GM23248 (cell line): ENCODE measurements around the gene SLC22A25. TPM values are rescaled to one million over a fixed set of nuclear protein-coding genes. Genes with fewer than 3 reads are reported as not detected.

Experiments used
- DNase-seq: peaks from one replicate; pipeline ENCODE4 v3.0.0-alpha.2; 2015
- H2AFZ ChIP-seq: fragments of 200-600 bp; sonication (generic); 2 replicates; pipeline ENCODE4 v1.6.1; 2016; ENCODE audit warnings: antibody characterized with exemption
- H3F3A ChIP-seq: fragments of 200-600 bp; sonication (generic); 2 replicates; pipeline ENCODE4 v1.6.1; 2016; ENCODE audit warnings: mild to moderate bottlenecking, antibody characterized with exemption, mixed run types; ENCODE audit not compliant: insufficient read depth
- H3K27ac ChIP-seq: fragments of 200-600 bp; sonication (generic); 2 replicates; pipeline ENCODE4 v1.5.1; 2016; ENCODE audit warnings: mild to moderate bottlenecking
- H3K27me3 ChIP-seq: fragments of 200-600 bp; sonication (generic); replicated peaks from 2 replicates; pipeline ENCODE4 v1.6.1; 2016; ENCODE audit warnings: mild to moderate bottlenecking; ENCODE audit not compliant: insufficient read depth
- H3K36me3 ChIP-seq: fragments of 200-600 bp; sonication (generic); 2 replicates; pipeline ENCODE4 v1.6.1; 2016; ENCODE audit warnings: low read depth, mild to moderate bottlenecking
- H3K4me1 ChIP-seq: fragments of 200-600 bp; sonication (generic); 2 replicates; pipeline ENCODE4 v1.6.1; 2016; ENCODE audit warnings: mild to moderate bottlenecking; ENCODE audit not compliant: insufficient read depth
- H3K4me2 ChIP-seq: fragments of 200-600 bp; sonication (generic); one replicate; pipeline ENCODE4 v1.6.1; 2016; ENCODE audit warnings: mild to moderate bottlenecking; ENCODE audit not compliant: unreplicated experiment
- H3K4me3 ChIP-seq: fragments of 200-600 bp; sonication (generic); 2 replicates; pipeline ENCODE4 v1.5.1; 2016; ENCODE audit warnings: mild to moderate bottlenecking
- H3K79me2 ChIP-seq: fragments of 200-600 bp; sonication (generic); 2 replicates; pipeline ENCODE4 v1.6.1; 2016; ENCODE audit warnings: mild to moderate bottlenecking; ENCODE audit not compliant: insufficient read depth
- H3K9ac ChIP-seq: fragments of 200-600 bp; sonication (generic); 2 replicates; pipeline ENCODE4 v1.6.1; 2016; ENCODE audit warnings: mild to moderate bottlenecking
- H3K9me2 ChIP-seq: fragments of 200-600 bp; sonication (generic); 2 replicates; pipeline ENCODE4 v1.6.1; 2016; ENCODE audit warnings: mixed run types, mild to moderate bottlenecking, moderate library complexity; ENCODE audit not compliant: insufficient read depth
- H3K9me3 ChIP-seq: fragments of 200-600 bp; sonication (generic); one replicate; pipeline ENCODE4 v1.6.1; 2017; ENCODE audit warnings: low read depth
- H4K20me1 ChIP-seq: fragments of 200-600 bp; sonication (generic); 2 replicates; pipeline ENCODE4 v1.6.0; 2016; ENCODE audit not compliant: insufficient read depth
- EZH2 ChIP-seq: fragments of 200-600 bp; sonication (generic); IDR thresholded peaks from 2 replicates; pipeline ENCODE4 v1.6.1; 2018; ENCODE audit warnings: antibody characterized with exemption, mild to moderate bottlenecking; ENCODE audit not compliant: insufficient read depth, poor library complexity, severe bottlenecking
- EZH2phosphoT487 ChIP-seq: fragments of 200-600 bp; sonication (generic); IDR thresholded peaks from 2 replicates; pipeline ENCODE4 v1.6.1; 2018; ENCODE audit warnings: antibody characterized with exemption, moderate library complexity, mild to moderate bottlenecking, low read depth; ENCODE audit not compliant: insufficient read depth
- WGBS, 2 experiments: methylation state at CpG; one replicate each; pipeline ENCODE4 v1.1.6; 2015 to 2017; ENCODE audit warnings: low lambda C conversion rate in 2 of 2, low coverage in 1 of 2; ENCODE audit errors: missing lambda C conversion rate in 2 of 2; 5-methylcytosine and 5-hydroxymethylcytosine counted together
- in situ Hi-C: fragments of 300-500 bp; cut with MboI; formaldehyde crosslinking; loops from 2 replicates; pipeline ENCODE4 v1.15.0; 2020
- polyA plus RNA-seq: library from polyadenylated mRNA; unstranded; fragments of >200 nt; fragmentation: Nextera tagmentation; extraction: Ambion mirVana; gene quantifications from 2 replicates; pipeline ENCODE4 v1.2.1, GENCODE V29; 2016
- total RNA-seq: library from RNA; depleted of rRNA; stranded (reverse); fragments of >200 nt; shearing (Covaris generic); gene quantifications from 2 replicates; pipeline ENCODE4 v1.2.3, GENCODE V29; 2014

SLC22A25 gene
- total and polyA plus RNA-seq, 2 experiments from 2014 or later, result not detected

DNA sequence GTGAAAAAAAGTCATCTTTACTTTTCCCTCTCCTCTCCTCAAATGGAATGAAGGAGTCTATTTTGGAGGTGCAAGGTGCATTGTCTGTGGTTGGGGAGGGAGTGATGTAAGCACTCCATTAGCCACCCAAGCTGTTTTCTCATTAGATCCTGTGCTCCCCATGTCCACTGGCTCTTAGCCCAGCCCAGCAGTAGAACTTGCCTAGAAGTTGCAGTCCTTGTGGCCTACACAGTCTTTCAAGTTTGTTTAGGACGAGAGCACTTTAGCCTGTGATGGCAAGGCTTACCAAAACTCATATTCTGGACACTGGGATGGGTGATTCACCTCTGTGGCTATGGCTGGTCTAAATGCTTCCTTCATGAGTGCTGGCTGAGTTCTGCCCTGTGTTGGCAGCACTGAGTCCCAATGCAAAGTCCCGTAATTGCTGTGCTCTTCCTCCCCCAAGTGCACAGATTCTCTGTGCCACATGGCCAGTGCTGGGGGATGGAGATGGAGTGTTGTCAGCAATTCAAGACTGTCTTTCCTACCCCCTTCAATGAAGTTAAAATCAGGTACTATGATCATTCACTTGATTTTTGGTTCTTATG lies 15.8 kb downstream of the SLC22A25 start:
- peak; percentile 7 for DNase-seq
- Histone ChIP-seq H3F3A (no peaks in the 10 kb centered on the region), H4K20me1 (no peaks in the 10 kb centered on the region), H3K79me2 (no peaks in the 10 kb centered on the region), H3K9me2 (no peaks in the 10 kb centered on the region), H3K27me3 (no peaks in the 10 kb centered on the region), H2AFZ (no peak overlapping the region), H3K9me3 (no peaks in the 10 kb centered on the region), H3K4me1 (no peaks in the 10 kb centered on the region), H3K4me3 (no peak overlapping the region), H3K4me2 (no peak overlapping the region), H3K36me3 (no peaks in the 10 kb centered on the region), H3K27ac (no peak overlapping the region), H3K9ac (no peak overlapping the region)
- WGBS, 2 experiments, result 8 to 13% methylated on average over 2 of the region's 2 CpGs
- TF ChIP-seq EZH2phosphoT487 (no peak), EZH2 (no peak)
- in situ Hi-C loops, result loop anchor here (10.0 kb wide), 1 partner anchor 193 kb away; no protein-coding TSS in a partner anchor

DNA sequence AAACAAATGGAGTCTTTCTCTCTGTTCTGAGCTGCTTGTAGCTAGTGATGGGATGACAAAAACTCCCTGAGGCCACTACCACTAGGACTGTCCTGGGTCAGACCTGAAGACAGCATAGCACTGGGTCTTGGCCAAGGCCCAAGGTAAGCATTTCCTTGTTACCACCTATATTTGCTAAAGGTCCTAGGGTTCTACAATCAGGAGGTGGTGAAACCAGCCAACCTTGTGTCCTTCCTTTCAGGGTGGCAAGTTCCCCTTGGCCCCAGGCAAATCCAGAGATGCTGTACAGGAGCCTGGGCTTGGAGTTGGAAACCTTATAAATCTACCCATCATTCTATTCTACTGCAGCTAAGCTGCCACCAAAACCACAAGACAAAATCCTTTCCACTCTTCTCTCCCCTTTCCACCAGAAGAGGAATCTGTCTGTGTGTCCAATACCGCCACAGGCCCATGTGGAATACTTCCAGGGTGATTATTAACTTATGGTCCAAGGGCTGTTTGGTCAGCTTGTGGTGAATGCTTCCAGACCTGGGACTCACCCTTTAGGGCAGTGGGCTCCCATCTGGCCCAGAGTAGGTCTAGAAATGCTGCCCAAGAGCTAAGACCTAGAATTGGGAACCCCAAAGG lies 16.8 kb downstream of the SLC22A25 start:
- WGBS, 2 experiments, result 13 to 28% methylated on average over 1 of the region's 1 CpG
- no peak overlapping the region for H3K27ac ChIP-seq
- H3K4me2 ChIP-seq, result no peak overlapping the region
- H3K27me3 ChIP-seq, result no peaks in the 10 kb centered on the region
- no peaks in the 10 kb centered on the region for H3K4me1 ChIP-seq
- H3K4me3 ChIP-seq, result no peak overlapping the region
- no peaks in the 10 kb centered on the region for H3K79me2 ChIP-seq
- in situ Hi-C loops, result loop anchor here (10.0 kb wide), 1 partner anchor 192 kb away; no protein-coding TSS in a partner anchor
- H3K9ac ChIP-seq, result no peak overlapping the region
- no peaks in the 10 kb centered on the region for H3K9me3 ChIP-seq
- no peaks in the 10 kb centered on the region for H4K20me1 ChIP-seq
- no peak overlapping the region for H2AFZ ChIP-seq
- no peak for DNase-seq
- H3K36me3 ChIP-seq, result no peaks in the 10 kb centered on the region
- no peaks in the 10 kb centered on the region for H3F3A ChIP-seq
- TF ChIP-seq EZH2, result no peak
- no peak for TF ChIP-seq EZH2phosphoT487
- no peaks in the 10 kb centered on the region for H3K9me2 ChIP-seq

DNA sequence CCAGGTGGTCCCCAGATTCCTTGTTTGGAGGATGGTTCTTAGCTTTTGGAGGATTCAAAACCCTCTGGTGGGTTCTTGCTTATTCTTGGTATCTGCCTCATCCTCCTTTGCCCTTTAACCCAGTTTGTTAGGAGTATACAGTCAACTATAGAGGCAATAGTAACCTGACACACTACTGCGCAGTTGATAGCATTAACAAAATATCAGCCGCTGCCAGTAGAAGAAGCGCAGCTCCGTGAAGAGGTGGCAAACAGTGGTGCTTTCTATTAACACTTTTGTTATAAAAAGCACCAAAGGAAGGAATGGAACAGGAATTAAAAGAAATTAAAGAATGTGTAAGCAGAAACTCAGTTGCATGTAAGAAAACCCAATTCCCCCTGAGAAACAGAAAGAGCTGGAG lies 29.3 kb downstream of the SLC22A25 start:
- Histone ChIP-seq H3K9me3 (no peaks in the 10 kb centered on the region), H3K4me1 (no peaks in the 10 kb centered on the region), H4K20me1 (no peaks in the 10 kb centered on the region), H3K9ac (no peak overlapping the region), H3K4me3 (no peak overlapping the region), H3K27ac (no peak overlapping the region), H3F3A (no peaks in the 10 kb centered on the region), H3K79me2 (no peaks in the 10 kb centered on the region), H3K27me3 (no peaks in the 10 kb centered on the region), H2AFZ (no peak overlapping the region), H3K9me2 (no peaks in the 10 kb centered on the region), H3K36me3 (no peaks in the 10 kb centered on the region), H3K4me2 (no peak overlapping the region)
- WGBS, 2 experiments, result 32 to 35% methylated on average over 4 of the region's 4 CpGs
- TF ChIP-seq EZH2phosphoT487 (no peak), EZH2 (no peak)
- DNase-seq, result no peak
- in situ Hi-C loops, result no loop called here

DNA sequence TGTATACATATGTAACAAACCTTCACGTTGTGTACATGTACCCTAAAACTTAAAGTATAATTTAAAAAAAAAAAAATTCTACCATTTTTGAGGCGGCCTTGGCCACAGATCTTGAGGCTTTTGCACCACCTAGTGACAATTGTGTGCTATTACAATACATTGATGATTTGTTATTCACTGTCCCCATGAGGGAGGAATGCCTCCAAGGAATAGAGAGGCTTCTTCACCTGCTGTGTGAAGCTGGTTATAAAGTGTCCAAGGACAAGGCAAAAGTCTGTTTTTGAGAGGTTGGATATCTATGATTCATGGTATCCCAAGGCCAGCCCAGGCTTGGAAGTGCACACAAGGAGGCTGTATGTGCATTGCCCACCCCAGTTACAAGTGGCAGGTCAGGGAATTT lies 30.7 kb downstream of the SLC22A25 start:
- DNase-seq, result peak; percentile 45
- Histone ChIP-seq H4K20me1 (no peaks in the 10 kb centered on the region), H3K4me3 (no peak overlapping the region), H3K9ac (no peak overlapping the region), H3K27me3 (no peaks in the 10 kb centered on the region), H3K4me1 (no peaks in the 10 kb centered on the region), H3K27ac (no peak overlapping the region), H3F3A (no peaks in the 10 kb centered on the region), H3K36me3 (no peaks in the 10 kb centered on the region), H3K79me2 (no peaks in the 10 kb centered on the region), H3K9me2 (no peaks in the 10 kb centered on the region), H3K4me2 (no peak overlapping the region), H2AFZ (no peak overlapping the region), H3K9me3 (no peaks in the 10 kb centered on the region)
- WGBS, 2 experiments, result 4 to 6% methylated on average over 2 of the region's 2 CpGs
- in situ Hi-C loops, result no loop called here
- no peak for TF ChIP-seq EZH2phosphoT487
- no peak for TF ChIP-seq EZH2
